ENCODE data around the gene PRAF2. TPM values are rescaled to one million over a fixed set of nuclear protein-coding genes. Genes with fewer than 3 reads are reported as not detected.

PRAF2 gene
- total and polyA plus RNA-seq, 9 of the 15 experiments (the other 6 are each of a cell fraction or from before 2014, with no cell fraction given): 0.24 to 5.7 (median 2.0) TPM

DNA sequence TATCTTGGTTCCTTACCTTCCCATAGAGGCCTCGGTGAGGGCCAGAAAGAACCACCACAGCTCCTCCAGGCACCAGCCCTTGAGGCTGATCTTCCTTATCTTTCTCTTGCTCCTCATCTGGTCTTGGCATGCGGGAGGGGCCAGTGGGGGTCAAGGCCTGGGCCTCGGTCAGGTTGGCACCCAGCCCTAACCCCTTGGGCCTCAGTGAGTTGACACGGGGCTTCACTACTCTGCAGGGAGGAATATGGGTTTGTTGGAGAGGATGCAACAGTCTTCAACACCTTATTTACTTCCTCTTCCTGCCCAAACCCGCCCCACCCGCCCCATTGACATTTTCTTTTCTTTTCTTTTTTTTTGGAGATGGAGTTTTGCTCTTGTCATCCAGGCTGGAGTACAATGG, 43.8 kb upstream of the PRAF2 start (continued):
- no peak for TF ChIP-seq KDM2B (CRISPR knock-in tag; IDR thresholded peaks at IDR 0.05)
- TF ChIP-seq, protein P1, sequence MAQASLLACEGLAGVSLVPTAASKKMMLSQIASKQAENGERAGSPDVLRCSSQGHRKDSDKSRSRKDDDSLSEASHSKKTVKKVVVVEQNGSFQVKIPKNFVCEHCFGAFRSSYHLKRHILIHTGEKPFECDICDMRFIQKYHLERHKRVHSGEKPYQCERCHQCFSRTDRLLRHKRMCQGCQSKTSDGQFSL (CRISPR knock-in tag; IDR thresholded peaks at IDR 0.05): no peak
- TF ChIP-seq, protein P1 (tag; IDR thresholded peaks at IDR 0.05): no peak
- no peak for TF ChIP-seq E2F3 (CRISPR knock-in tag; IDR thresholded peaks at IDR 0.05)
- TF ChIP-seq CREBBP (IDR thresholded peaks at IDR 0.05; ENCODE audit: low read depth, low read length): no peak
- TF ChIP-seq ZNF431 (CRISPR knock-in tag; IDR thresholded peaks at IDR 0.05): no peak
- TF ChIP-seq SAFB2 (IDR thresholded peaks at IDR 0.05; ENCODE audit: borderline replicate concordance, low read depth, low read length, severe bottlenecking): no peak
- no peak for TF ChIP-seq TFAP4 (CRISPR knock-in tag; IDR thresholded peaks at IDR 0.05; ENCODE audit: borderline replicate concordance)

- no peak overlapping the region for H3K27ac ChIP-seq (ENCODE audit: extremely low read depth, low read depth, low read length)
- H3K4me2 ChIP-seq (ENCODE audit: insufficient read depth, low read length): no peak overlapping the region
- no peaks in the 10 kb centered on the region for H3K27me3 ChIP-seq (ENCODE audit: control insufficient read depth in 2 of 2, insufficient read depth in 2 of 2, low read length in 2 of 2)
- no peak overlapping the region for H3K4me3 ChIP-seq
- no peak overlapping the region for H3K9ac ChIP-seq (ENCODE audit: insufficient read depth in 1 of 2, low read depth in 2 of 2, low read length in 2 of 2)
- no peaks in the 10 kb centered on the region for H3K9me3 ChIP-seq (replicated peaks; ENCODE audit: control insufficient read depth, insufficient read depth, low read depth, low read length)
- H3K79me2 ChIP-seq (ENCODE audit: control insufficient read depth, insufficient read depth, low read length): no peaks in the 10 kb centered on the region
- H3K36me3 ChIP-seq (ENCODE audit: control insufficient read depth, insufficient read depth, low read length): peaks cover 81% of the 10 kb centered on the region
- no peak overlapping the region for H2AFZ ChIP-seq (ENCODE audit: low read depth, low read length)
- ChIA-PET POLR2A (interaction anchor here (1.4 kb wide), 1 partner anchor 18 kb away, joined by 4 read pairs; no protein-coding TSS in a partner anchor), CTCF (ENCODE audit: low intra/inter-chr PET ratio) (no interaction called here)
- 92% methylated on average over 2 of the region's 5 CpGs for WGBS (ENCODE audit: insufficient coverage, low coverage, missing lambda C conversion rate)
- peaks cover 0 to 3% of the 10 kb centered on the region in 2 experiments; a peak in 3 of 5 replicates for H3K4me1 ChIP-seq (replicated peaks in 1 of 2; ENCODE audit: control insufficient read depth in 2 of 2, insufficient read depth in 2 of 2, low read length in 2 of 2)
- intact Hi-C loops (cut with micrococcal nuclease) (no loop called here), in situ Hi-C loops (cut with MboI) (no loop called here)
- FAIRE-seq: no peak
- BruUV-seq (replicated peaks): no TSS peak
- H4K20me1 ChIP-seq (replicated peaks; ENCODE audit: control insufficient read depth, insufficient read depth, low read length): no peaks in the 10 kb centered on the region
- no peaks in the 10 kb centered on the region for H3K9me1 ChIP-seq (ENCODE audit: control insufficient read depth, insufficient read depth, low read length)
- DNase-seq (ENCODE audit: extremely low read depth in 1 of 4, low spot score in 3 of 4): no peak
- ATAC-seq: no peak
- no peak for TF ChIP-seq HSF4 (CRISPR knock-in tag; IDR thresholded peaks at IDR 0.05; ENCODE audit: borderline replicate concordance)
- TF ChIP-seq JUNB (CRISPR knock-in tag; conservative IDR thresholded peaks at IDR 0.05): no peak
- TF ChIP-seq ADNP (tag; IDR thresholded peaks at IDR 0.05): no peak
- TF ChIP-seq TSC22D4 (tag; IDR thresholded peaks at IDR 0.05): no peak
- no peak for TF ChIP-seq SAFB (IDR thresholded peaks at IDR 0.05; ENCODE audit: borderline replicate concordance, low read depth, low read length)
- no peak for TF ChIP-seq BCOR (IDR thresholded peaks at IDR 0.05)
- TF ChIP-seq C11orf30 (IDR thresholded peaks at IDR 0.05; ENCODE audit: low read depth): no peak
- no peak for TF ChIP-seq ZNF184 (CRISPR knock-in tag; IDR thresholded peaks at IDR 0.05)
- no peak for TF ChIP-seq CEBPG (CRISPR knock-in tag; IDR thresholded peaks at IDR 0.05)
- TF ChIP-seq CEBPG (tag; conservative IDR thresholded peaks at IDR 0.05 in 1 of 2, IDR thresholded peaks at IDR 0.05 in 1 of 2): no peak
- TF ChIP-seq XRCC5 (IDR thresholded peaks at IDR 0.05; ENCODE audit: low read depth, low read length): no peak
- no peak for TF ChIP-seq NELFE (IDR thresholded peaks at IDR 0.05; ENCODE audit: insufficient read depth, insufficient read length)
- TF ChIP-seq, protein P2, sequence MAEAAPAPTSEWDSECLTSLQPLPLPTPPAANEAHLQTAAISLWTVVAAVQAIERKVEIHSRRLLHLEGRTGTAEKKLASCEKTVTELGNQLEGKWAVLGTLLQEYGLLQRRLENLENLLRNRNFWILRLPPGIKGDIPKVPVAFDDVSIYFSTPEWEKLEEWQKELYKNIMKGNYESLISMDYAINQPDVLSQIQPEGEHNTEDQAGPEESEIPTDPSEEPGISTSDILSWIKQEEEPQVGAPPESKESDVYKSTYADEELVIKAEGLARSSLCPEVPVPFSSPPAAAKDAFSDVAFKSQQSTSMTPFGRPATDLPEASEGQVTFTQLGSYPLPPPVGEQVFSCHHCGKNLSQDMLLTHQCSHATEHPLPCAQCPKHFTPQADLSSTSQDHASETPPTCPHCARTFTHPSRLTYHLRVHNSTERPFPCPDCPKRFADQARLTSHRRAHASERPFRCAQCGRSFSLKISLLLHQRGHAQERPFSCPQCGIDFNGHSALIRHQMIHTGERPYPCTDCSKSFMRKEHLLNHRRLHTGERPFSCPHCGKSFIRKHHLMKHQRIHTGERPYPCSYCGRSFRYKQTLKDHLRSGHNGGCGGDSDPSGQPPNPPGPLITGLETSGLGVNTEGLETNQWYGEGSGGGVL (CRISPR knock-in tag; IDR thresholded peaks at IDR 0.05): no peak
Measured at GRCh38 chrX:49116716-49117115, 42.9 kb upstream of the PRAF2 start.
